CD4-positive, alpha-beta memory T cell (primary cell): Measurements from ENCODE around the gene CCDC170. TPM values are rescaled to one million over a fixed set of nuclear protein-coding genes. Genes with fewer than 3 reads are reported as not detected.

Experiments used
- CTCF ChIA-PET: fragments of 350-600 bp; sonication (Branson Sonifier 250); formaldehyde crosslinking; loops from one replicate; lab custom pipeline; 2021; ENCODE audit warnings: inconsistent platforms; ENCODE audit not compliant: partially characterized antibody; lab: Charles Lee
- POLR2A ChIA-PET: fragments of 350-600 bp; sonication (Branson Sonifier 250); formaldehyde crosslinking; loops from one replicate; lab custom pipeline; 2021; ENCODE audit not compliant: partially characterized antibody; lab: Charles Lee
- DNase-seq, 5 donors: peaks; one replicate each; pipeline versions ENCODE4 v3.0.0 to v3.0.0-alpha.2; 2020 to 2022; ENCODE audit warnings: mixed read lengths in 1 of 5
- H3K27ac ChIP-seq: one replicate; pipeline ENCODE4 v1.7.0; 2013; ENCODE audit warnings: low read depth, low read length
- H3K27me3 ChIP-seq: 2 replicates; pipeline ENCODE4 v1.7.0; 2013; ENCODE audit warnings: mild to moderate bottlenecking, low read length, moderate library complexity; ENCODE audit not compliant: insufficient read depth
- H3K36me3 ChIP-seq: 2 replicates; pipeline ENCODE4 v1.7.0; 2013; ENCODE audit warnings: mild to moderate bottlenecking, low read length, moderate library complexity; ENCODE audit not compliant: insufficient read depth
- H3K4me1 ChIP-seq: 2 replicates; pipeline ENCODE4 v1.7.0; 2013; ENCODE audit warnings: mild to moderate bottlenecking, low read length, moderate library complexity; ENCODE audit not compliant: insufficient read depth
- H3K4me3 ChIP-seq, 2 donors: one replicate each; pipeline ENCODE4 v1.7.0; 2013; ENCODE audit warnings: low read length in 2 of 2, mild to moderate bottlenecking in 1 of 2
- H3K9me3 ChIP-seq, 2 donors: one replicate each; pipeline ENCODE4 v1.7.0; 2013; ENCODE audit warnings: low read length in 2 of 2, control low read depth in 1 of 2; ENCODE audit not compliant: control insufficient read depth in 1 of 2
- H3K27ac Mint-ChIP-seq, 7 donors: one replicate each; pipeline ENCODE4 v1.8.0; 2020 to 2021; ENCODE audit warnings: mixed read lengths in 7 of 7, mild to moderate bottlenecking in 6 of 7, inconsistent platforms in 3 of 7, moderate library complexity in 3 of 7
- H3K27me3 Mint-ChIP-seq, 2 donors: one replicate each; pipeline ENCODE4 v1.8.0; 2020 to 2021; ENCODE audit warnings: mixed read lengths in 2 of 2
- H3K36me3 Mint-ChIP-seq, 2 donors: one replicate each; pipeline ENCODE4 v1.8.0; 2020 to 2021; ENCODE audit warnings: mixed read lengths in 2 of 2, inconsistent platforms in 1 of 2, mild to moderate bottlenecking in 1 of 2
- H3K4me1 Mint-ChIP-seq, 4 donors: one replicate each; pipeline ENCODE4 v1.8.0; 2020 to 2021; ENCODE audit warnings: mixed read lengths in 4 of 4, mild to moderate bottlenecking in 1 of 4
- H3K4me3 Mint-ChIP-seq, 8 donors: one replicate each; pipeline ENCODE4 v1.8.0; 2020 to 2021; ENCODE audit warnings: mixed read lengths in 8 of 8, mild to moderate bottlenecking in 7 of 8, moderate library complexity in 6 of 8, inconsistent platforms in 3 of 8
- H3K9me3 Mint-ChIP-seq, 8 donors: one replicate each; pipeline ENCODE4 v1.8.0; 2020 to 2021; ENCODE audit warnings: mixed read lengths in 8 of 8, mild to moderate bottlenecking in 5 of 8, inconsistent platforms in 3 of 8, moderate library complexity in 1 of 8
- intact Hi-C: fragments of 100-400 bp; cut with micrococcal nuclease; formaldehyde crosslinking; loops from one replicate; pipeline ENCODE4 v1.15.1; 2023
- polyA plus RNA-seq, 2 donors: library from polyadenylated mRNA; unstranded; fragments of 300-500 nt; fragmentation: Illumina TruSeq; gene quantifications; one replicate each; pipeline ENCODE4 v1.2.3, GENCODE V29; 2021
- total RNA-seq, 2 experiments: library from RNA; stranded (reverse); gene quantifications; one replicate each; pipeline ENCODE4 v1.2.3, GENCODE V29; 2021

CCDC170 gene
- total and polyA plus RNA-seq, 4 experiments from 2014 or later, result 0.11 to 0.23 TPM; not detected in 2

GRCh38 chr6:151553416-151554165 lies 59.8 kb downstream of the CCDC170 start:
- CTCF ChIA-PET, result no interaction called here
- POLR2A ChIA-PET, result no interaction called here

GRCh38 chr6:151561238-151561637 lies 67.4 kb downstream of the CCDC170 start:
- H3K9me3 ChIP-seq, result peaks cover 0 to 16% of the 10 kb centered on the region in 2 donors
- Mint-ChIP-seq H3K4me3 (no peak overlapping the region), H3K9me3 (peaks cover 9 to 70% (median 48%) of the 10 kb centered on the region in 8 donors), H3K27ac (no peak overlapping the region), H3K36me3 (peaks cover 2 to 8% of the 10 kb centered on the region in 2 donors), H3K4me1 (no peaks in the 10 kb centered on the region), H3K27me3 (peaks cover 1 to 5% of the 10 kb centered on the region in 2 donors)
- ChIA-PET POLR2A (no interaction called here), CTCF (no interaction called here)
- no peak for DNase-seq
- H3K4me1 ChIP-seq, result no peaks in the 10 kb centered on the region
- H3K36me3 ChIP-seq, result no peaks in the 10 kb centered on the region
- H3K27ac ChIP-seq, result no peak overlapping the region
- H3K27me3 ChIP-seq, result no peaks in the 10 kb centered on the region
- H3K4me3 ChIP-seq, result no peak overlapping the region
- intact Hi-C loops, result no loop called here

More at GRCh38 chr6:151553416-151554165, 59.8 kb downstream of the CCDC170 start:
- Histone ChIP-seq H3K9me3 (no peaks in the 10 kb centered on the region), H3K4me3 (no peak overlapping the region), H3K36me3 (no peaks in the 10 kb centered on the region), H3K27ac (no peak overlapping the region), H3K27me3 (no peaks in the 10 kb centered on the region), H3K4me1 (no peaks in the 10 kb centered on the region)
- DNase-seq, result no peak
- intact Hi-C loops, result no loop called here
- H3K27ac Mint-ChIP-seq, result no peak overlapping the region
- peaks cover 2 to 21% (median 12%) of the 10 kb centered on the region in 8 donors for H3K9me3 Mint-ChIP-seq
- peaks cover 0 to 3% (median 0%) of the 10 kb centered on the region in 4 donors for H3K4me1 Mint-ChIP-seq
- H3K4me3 Mint-ChIP-seq, result no peak overlapping the region
- H3K36me3 Mint-ChIP-seq, result no peaks in the 10 kb centered on the region
- no peaks in the 10 kb centered on the region for H3K27me3 Mint-ChIP-seq

GRCh38 chr6:151564654-151565053 lies 70.8 kb downstream of the CCDC170 start:
- Histone ChIP-seq H3K9me3 (peaks cover 0 to 16% of the 10 kb centered on the region in 2 donors), H3K27ac (no peak overlapping the region), H3K4me3 (no peak overlapping the region), H3K27me3 (no peaks in the 10 kb centered on the region), H3K36me3 (no peaks in the 10 kb centered on the region), H3K4me1 (no peaks in the 10 kb centered on the region)
- POLR2A ChIA-PET, result no interaction called here
- intact Hi-C loops, result no loop called here
- peaks cover 2 to 8% of the 10 kb centered on the region in 2 donors for H3K36me3 Mint-ChIP-seq
- no peak overlapping the region for H3K4me3 Mint-ChIP-seq
- CTCF ChIA-PET, result no interaction called here
- H3K27me3 Mint-ChIP-seq, result peaks cover 1 to 6% of the 10 kb centered on the region in 2 donors
- no peaks in the 10 kb centered on the region for H3K4me1 Mint-ChIP-seq
- no peak overlapping the region for H3K27ac Mint-ChIP-seq
- peaks cover 6 to 49% (median 39%) of the 10 kb centered on the region in 8 donors for H3K9me3 Mint-ChIP-seq
- DNase-seq, result no peak

DNA sequence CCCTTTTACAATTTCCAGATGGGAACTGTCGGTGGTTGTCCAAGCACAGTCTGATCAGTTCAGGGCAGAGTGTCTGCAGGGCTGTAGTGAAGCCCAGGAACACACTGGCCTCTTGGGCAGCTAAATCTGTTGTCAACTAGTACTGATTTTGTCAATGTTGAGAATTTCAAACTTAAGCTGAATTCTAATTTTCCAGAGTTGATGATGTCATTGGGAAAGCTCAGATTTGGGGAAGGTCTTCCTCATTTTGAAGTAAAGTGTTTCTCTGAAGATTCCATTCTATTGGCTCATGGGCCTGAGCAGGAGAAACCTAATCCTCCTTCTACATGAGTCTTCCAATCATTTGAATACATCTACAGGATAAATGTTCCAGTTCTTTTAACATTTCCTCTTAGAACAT lies 72.1 kb downstream of the CCDC170 start:
- H3K27ac Mint-ChIP-seq, result no peak overlapping the region
- H3K27me3 ChIP-seq, result no peaks in the 10 kb centered on the region
- H3K36me3 ChIP-seq, result no peaks in the 10 kb centered on the region
- no peak overlapping the region for H3K27ac ChIP-seq
- DNase-seq, result no peak
- no peaks in the 10 kb centered on the region for H3K4me1 ChIP-seq
- no peak overlapping the region for H3K4me3 Mint-ChIP-seq
- ChIA-PET POLR2A (no interaction called here), CTCF (no interaction called here)
- peaks cover 6 to 36% (median 30%) of the 10 kb centered on the region in 8 donors for H3K9me3 Mint-ChIP-seq
- H3K4me3 ChIP-seq, result no peak overlapping the region
- H3K4me1 Mint-ChIP-seq, result no peaks in the 10 kb centered on the region
- peaks cover 1 to 6% of the 10 kb centered on the region in 2 donors for H3K27me3 Mint-ChIP-seq
- H3K36me3 Mint-ChIP-seq, result peaks cover 2 to 8% of the 10 kb centered on the region in 2 donors
- H3K9me3 ChIP-seq, result peaks cover 0 to 16% of the 10 kb centered on the region in 2 donors
- intact Hi-C loops, result no loop called here

DNA sequence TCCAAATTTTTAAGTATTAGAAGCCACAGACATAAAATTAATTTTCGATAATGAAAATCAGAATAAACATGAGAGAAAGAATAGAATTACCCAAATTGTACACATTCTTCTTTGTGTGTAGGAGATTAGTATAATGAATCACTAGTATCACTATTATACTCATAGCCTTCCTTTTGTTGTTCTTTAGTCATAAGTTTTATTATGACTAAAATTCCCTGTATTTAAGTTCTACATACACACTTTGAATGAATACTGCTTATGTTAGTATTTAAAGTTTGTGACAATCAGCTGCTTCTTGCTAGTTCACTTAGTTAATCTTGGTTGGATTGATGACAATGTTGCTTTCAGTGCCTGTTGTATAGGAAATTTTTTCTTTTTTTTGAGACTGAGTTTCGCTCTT lies 72.7 kb downstream of the CCDC170 start:
- Histone ChIP-seq H3K36me3 (no peaks in the 10 kb centered on the region), H3K9me3 (peaks cover 0 to 13% of the 10 kb centered on the region in 2 donors), H3K27me3 (no peaks in the 10 kb centered on the region), H3K27ac (no peak overlapping the region), H3K4me1 (no peaks in the 10 kb centered on the region), H3K4me3 (no peak overlapping the region)
- ChIA-PET CTCF (no interaction called here), POLR2A (no interaction called here)
- no peak for DNase-seq
- H3K27me3 Mint-ChIP-seq, result peaks cover 1 to 6% of the 10 kb centered on the region in 2 donors
- H3K4me1 Mint-ChIP-seq, result no peaks in the 10 kb centered on the region
- H3K4me3 Mint-ChIP-seq, result no peak overlapping the region
- peaks cover 0 to 8% of the 10 kb centered on the region in 2 donors for H3K36me3 Mint-ChIP-seq
- H3K27ac Mint-ChIP-seq, result no peak overlapping the region
- intact Hi-C loops, result no loop called here
- H3K9me3 Mint-ChIP-seq, result peaks cover 4 to 31% (median 26%) of the 10 kb centered on the region in 8 donors

GRCh38 chr6:151576633-151577032 lies 82.8 kb downstream of the CCDC170 start:
- intact Hi-C loops, result no loop called here
- H3K27ac Mint-ChIP-seq, result no peak overlapping the region
- Histone ChIP-seq H3K36me3 (no peaks in the 10 kb centered on the region), H3K4me3 (no peak overlapping the region), H3K9me3 (no peaks in the 10 kb centered on the region), H3K27ac (no peak overlapping the region), H3K27me3 (no peaks in the 10 kb centered on the region), H3K4me1 (no peaks in the 10 kb centered on the region)
- no peaks in the 10 kb centered on the region for H3K4me1 Mint-ChIP-seq
- no peak overlapping the region for H3K4me3 Mint-ChIP-seq
- ChIA-PET CTCF (no interaction called here), POLR2A (no interaction called here)
- DNase-seq, result no peak
- peaks cover 7 to 8% of the 10 kb centered on the region in 2 donors for H3K27me3 Mint-ChIP-seq
- H3K36me3 Mint-ChIP-seq, result no peaks in the 10 kb centered on the region
- H3K9me3 Mint-ChIP-seq, result no peaks in the 10 kb centered on the region

DNA sequence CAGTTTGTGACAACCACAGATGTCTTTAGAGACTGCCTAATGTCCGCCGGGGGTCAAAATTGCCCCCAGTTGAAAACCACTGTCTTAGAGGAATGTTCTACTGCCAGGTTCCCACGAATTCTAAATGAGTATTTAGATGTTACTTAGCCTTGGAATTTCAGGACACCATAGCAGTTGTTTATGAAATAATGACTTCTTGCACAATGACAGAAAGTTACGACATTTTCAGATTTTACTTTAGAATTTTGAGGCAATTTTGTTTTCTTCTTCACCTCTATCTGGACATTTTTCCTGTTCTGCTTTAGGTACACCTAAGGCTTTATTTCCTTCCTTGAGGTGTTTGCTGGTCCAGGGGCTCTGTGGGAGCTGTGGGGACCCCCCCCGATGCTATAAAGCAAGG lies 83.4 kb downstream of the CCDC170 start:
- H3K4me1 ChIP-seq, result no peaks in the 10 kb centered on the region
- ChIA-PET POLR2A (no interaction called here), CTCF (no interaction called here)
- intact Hi-C loops, result no loop called here
- H3K27ac ChIP-seq, result no peak overlapping the region
- Mint-ChIP-seq H3K4me3 (no peak overlapping the region), H3K36me3 (no peaks in the 10 kb centered on the region), H3K9me3 (peaks cover 0 to 3% (median 0%) of the 10 kb centered on the region in 8 donors), H3K27me3 (peaks cover 5 to 8% of the 10 kb centered on the region in 2 donors), H3K4me1 (no peaks in the 10 kb centered on the region), H3K27ac (no peak overlapping the region)
- H3K27me3 ChIP-seq, result no peaks in the 10 kb centered on the region
- no peaks in the 10 kb centered on the region for H3K36me3 ChIP-seq
- no peaks in the 10 kb centered on the region for H3K9me3 ChIP-seq
- H3K4me3 ChIP-seq, result no peak overlapping the region
- DNase-seq, result no peak
